Liver (tissue), 9 donors: Measurements from ENCODE around the gene ZDHHC21. TPM values are rescaled to one million over a fixed set of nuclear protein-coding genes. Genes with fewer than 3 reads are reported as not detected.

Experiments
- DNase-seq: peaks from one replicate; pipeline ENCODE4 v3.0.0-alpha.2; 2017; ENCODE audit warnings: low spot score
- H3K27ac ChIP-seq, 2 donors: one replicate each; pipeline ENCODE4 v1.7.0; 2013; ENCODE audit warnings: inconsistent platforms in 2 of 2, low read length in 2 of 2, control low read depth in 1 of 2, low read depth in 1 of 2, mild to moderate bottlenecking in 1 of 2
- H3K27me3 ChIP-seq, 4 donors: one replicate each; pipeline versions ENCODE4 v1.6.1 to v1.7.0; 2013; ENCODE audit warnings: low read length in 3 of 4, inconsistent platforms in 1 of 4, mild to moderate bottlenecking in 1 of 4, moderate library complexity in 1 of 4; ENCODE audit not compliant: control insufficient read depth in 4 of 4, insufficient read depth in 4 of 4
- H3K36me3 ChIP-seq, 4 donors: one replicate each; pipeline versions ENCODE4 v1.6.1 to v1.7.0; 2013; ENCODE audit warnings: low read length in 3 of 4, mild to moderate bottlenecking in 3 of 4, low read depth in 1 of 4, moderate library complexity in 1 of 4; ENCODE audit not compliant: control insufficient read depth in 4 of 4, insufficient read depth in 3 of 4
- H3K4me1 ChIP-seq, 4 donors: one replicate each; pipeline versions ENCODE4 v1.6.1 to v1.7.0; 2013; ENCODE audit warnings: low read length in 3 of 4, mild to moderate bottlenecking in 3 of 4, moderate library complexity in 1 of 4; ENCODE audit not compliant: control insufficient read depth in 4 of 4, insufficient read depth in 4 of 4
- H3K4me3 ChIP-seq, 3 donors: one replicate each; pipeline versions ENCODE4 v1.6.1 to v1.7.0; 2013; ENCODE audit warnings: low read length in 3 of 3, control low read depth in 1 of 3, low read depth in 1 of 3, mild to moderate bottlenecking in 1 of 3
- H3K9ac ChIP-seq, 2 donors: one replicate each; pipeline ENCODE4 v1.7.0; 2013; ENCODE audit warnings: low read length in 2 of 2, mild to moderate bottlenecking in 2 of 2, moderate library complexity in 2 of 2, control low read depth in 1 of 2, low read depth in 1 of 2
- H3K9me3 ChIP-seq, 4 donors: one replicate each; pipeline versions ENCODE4 v1.6.1 to v1.7.0; 2013; ENCODE audit warnings: low read length in 3 of 4; ENCODE audit not compliant: control insufficient read depth in 4 of 4
- ATF3 ChIP-seq: IDR thresholded peaks from 2 replicates; pipeline ENCODE4 v1.6.1; 2016; ENCODE audit warnings: antibody characterized with exemption
- FOXA1 ChIP-seq: IDR thresholded peaks from 2 replicates; pipeline ENCODE4 v1.6.1; 2016; ENCODE audit warnings: antibody characterized with exemption
- HNF4G ChIP-seq: IDR thresholded peaks from 2 replicates; pipeline ENCODE4 v1.6.1; 2016; ENCODE audit warnings: antibody characterized with exemption
- JUND ChIP-seq, 2 donors: IDR thresholded peaks; 2 replicates each; pipeline ENCODE4 v1.6.1; 2016; ENCODE audit warnings: antibody characterized with exemption in 2 of 2
- MAX ChIP-seq: IDR thresholded peaks from 2 replicates; pipeline ENCODE4 v1.6.1; 2016; ENCODE audit warnings: antibody characterized with exemption
- NR2F2 ChIP-seq: IDR thresholded peaks from 2 replicates; pipeline ENCODE4 v1.6.1; 2016; ENCODE audit warnings: antibody characterized with exemption
- YY1 ChIP-seq: IDR thresholded peaks from 2 replicates; pipeline ENCODE4 v1.6.1; 2016; ENCODE audit warnings: antibody characterized with exemption, mild to moderate bottlenecking
- WGBS: extraction: QIAGEN DNeasy Blood & Tissue Kit; methylation state at CpG from one replicate; pipeline ENCODE4 v1.1.7; 2013; 5-methylcytosine and 5-hydroxymethylcytosine counted together
- polyA plus RNA-seq, 2 donors: library from polyadenylated mRNA; stranded (reverse) in 1 of 2; unstranded in 1 of 2; fragments of 200-250 nt in 1 of 2; fragments of >200 nt in 1 of 2; fragmentation: Nextera tagmentation in 1 of 2; extraction: Ambion mirVana in 1 of 2; gene quantifications; one replicate each; pipeline versions ENCODE4 v1.2.1 to v1.2.3, GENCODE V29; 2013 to 2015
- total RNA-seq, 2 donors: library from RNA; depleted of rRNA; stranded (reverse); fragments of >200 nt; gene quantifications; one replicate each; pipeline ENCODE4 v1.2.3, GENCODE V29; 2014
- TF ChIP-seq, protein P1 (sequence below): fragments of 150-350 bp; IDR thresholded peaks from 2 replicates; pipeline ENCODE4 v1.5.1; 2017; ENCODE audit warnings: improper control_type of control experiment, low read depth, low read length; ENCODE audit not compliant: missing input control
- TF ChIP-seq, protein P2 (sequence below): IDR thresholded peaks from 2 replicates; pipeline ENCODE4 v1.6.1; 2016; ENCODE audit warnings: antibody characterized with exemption
- donor health status: healthy.
- donor health status: healthy.
- donor health status: healthy.
- donor health status: healthy.
- donor health status: healthy.

Gene ZDHHC21
- total and polyA plus RNA-seq, 4 donors = 1.3 to 6.0 (median 2.7) TPM

GRCh38 chr9:14692470-14693250 lies 572 bp downstream of the ZDHHC21 start:
- no peak for TF ChIP-seq HNF4G
- TF ChIP-seq JUND (IDR thresholded peaks at IDR 0.05) = no peak
- TF ChIP-seq, protein P1, sequence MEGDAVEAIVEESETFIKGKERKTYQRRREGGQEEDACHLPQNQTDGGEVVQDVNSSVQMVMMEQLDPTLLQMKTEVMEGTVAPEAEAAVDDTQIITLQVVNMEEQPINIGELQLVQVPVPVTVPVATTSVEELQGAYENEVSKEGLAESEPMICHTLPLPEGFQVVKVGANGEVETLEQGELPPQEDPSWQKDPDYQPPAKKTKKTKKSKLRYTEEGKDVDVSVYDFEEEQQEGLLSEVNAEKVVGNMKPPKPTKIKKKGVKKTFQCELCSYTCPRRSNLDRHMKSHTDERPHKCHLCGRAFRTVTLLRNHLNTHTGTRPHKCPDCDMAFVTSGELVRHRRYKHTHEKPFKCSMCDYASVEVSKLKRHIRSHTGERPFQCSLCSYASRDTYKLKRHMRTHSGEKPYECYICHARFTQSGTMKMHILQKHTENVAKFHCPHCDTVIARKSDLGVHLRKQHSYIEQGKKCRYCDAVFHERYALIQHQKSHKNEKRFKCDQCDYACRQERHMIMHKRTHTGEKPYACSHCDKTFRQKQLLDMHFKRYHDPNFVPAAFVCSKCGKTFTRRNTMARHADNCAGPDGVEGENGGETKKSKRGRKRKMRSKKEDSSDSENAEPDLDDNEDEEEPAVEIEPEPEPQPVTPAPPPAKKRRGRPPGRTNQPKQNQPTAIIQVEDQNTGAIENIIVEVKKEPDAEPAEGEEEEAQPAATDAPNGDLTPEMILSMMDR = no peak
- TF ChIP-seq ATF3 = no peak
- TF ChIP-seq NR2F2 = no peak
- TF ChIP-seq MAX = no peak
- no peak for TF ChIP-seq FOXA1
- Histone ChIP-seq H3K9ac (peak overlapping the region in 1 of 2 donors; percentile 77), H3K4me3 (peak overlapping the region; percentile 72 to 97 (median 73)), H3K9me3 (no peaks in the 10 kb centered on the region), H3K27ac (no peak overlapping the region), H3K4me1 (peaks cover 2 to 12% (median 5%) of the 10 kb centered on the region in 4 donors), H3K27me3 (no peaks in the 10 kb centered on the region), H3K36me3 (peaks cover 0 to 11% (median 1%) of the 10 kb centered on the region in 4 donors)
- DNase-seq = peak; percentile 42
- 2% methylated on average over 35 of the region's 35 CpGs for WGBS

DNA sequence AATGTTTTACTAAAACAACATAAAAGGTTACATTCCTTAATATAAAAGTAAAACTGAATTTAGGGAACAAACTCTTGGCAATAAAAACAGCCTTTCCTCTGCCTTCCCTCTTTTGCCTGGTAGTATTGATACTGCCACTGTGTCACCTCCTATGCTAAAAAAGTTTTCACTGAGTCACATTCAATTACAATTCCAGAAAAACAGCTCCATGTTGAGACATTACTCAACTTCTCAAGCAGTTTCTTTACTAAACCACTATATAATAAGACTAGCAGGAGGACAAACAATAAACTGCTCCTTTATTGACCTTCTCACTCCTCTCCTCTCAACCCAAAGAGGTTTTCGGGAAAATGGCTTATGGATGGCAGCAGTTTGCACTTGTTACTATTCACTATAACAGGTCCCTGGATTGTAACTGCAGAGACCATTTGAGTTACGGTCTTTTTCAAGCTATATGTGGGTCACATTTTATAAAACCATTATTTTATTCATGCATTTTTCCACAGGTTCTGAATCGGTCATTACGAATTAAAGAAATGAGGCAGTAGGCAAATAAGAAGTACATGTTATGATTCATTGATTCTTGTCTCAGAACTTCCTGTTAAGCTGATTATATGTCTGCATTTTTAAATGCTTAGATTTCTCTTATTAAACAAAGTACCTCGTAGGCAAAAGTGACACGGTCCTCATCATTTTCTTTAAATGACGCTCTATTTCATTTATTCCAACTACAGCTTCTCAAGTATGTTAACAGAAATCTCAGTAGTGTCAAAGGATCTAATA lies 2.1 kb downstream of the ZDHHC21 start:
- Histone ChIP-seq H3K27me3 (no peaks in the 10 kb centered on the region), H3K36me3 (peaks cover 0 to 11% (median 2%) of the 10 kb centered on the region in 4 donors), H3K4me3 (no peak overlapping the region), H3K27ac (no peak overlapping the region), H3K9ac (no peak overlapping the region), H3K9me3 (no peaks in the 10 kb centered on the region), H3K4me1 (peaks cover 2 to 12% (median 5%) of the 10 kb centered on the region in 4 donors)
- TF ChIP-seq MAX (no peak), YY1 (no peak)
- TF ChIP-seq, protein P2, sequence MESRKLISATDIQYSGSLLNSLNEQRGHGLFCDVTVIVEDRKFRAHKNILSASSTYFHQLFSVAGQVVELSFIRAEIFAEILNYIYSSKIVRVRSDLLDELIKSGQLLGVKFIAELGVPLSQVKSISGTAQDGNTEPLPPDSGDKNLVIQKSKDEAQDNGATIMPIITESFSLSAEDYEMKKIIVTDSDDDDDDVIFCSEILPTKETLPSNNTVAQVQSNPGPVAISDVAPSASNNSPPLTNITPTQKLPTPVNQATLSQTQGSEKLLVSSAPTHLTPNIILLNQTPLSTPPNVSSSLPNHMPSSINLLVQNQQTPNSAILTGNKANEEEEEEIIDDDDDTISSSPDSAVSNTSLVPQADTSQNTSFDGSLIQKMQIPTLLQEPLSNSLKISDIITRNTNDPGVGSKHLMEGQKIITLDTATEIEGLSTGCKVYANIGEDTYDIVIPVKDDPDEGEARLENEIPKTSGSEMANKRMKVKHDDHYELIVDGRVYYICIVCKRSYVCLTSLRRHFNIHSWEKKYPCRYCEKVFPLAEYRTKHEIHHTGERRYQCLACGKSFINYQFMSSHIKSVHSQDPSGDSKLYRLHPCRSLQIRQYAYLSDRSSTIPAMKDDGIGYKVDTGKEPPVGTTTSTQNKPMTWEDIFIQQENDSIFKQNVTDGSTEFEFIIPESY = no peak
- 90% methylated on average over 7 of the region's 7 CpGs for WGBS
- DNase-seq = no peak
